Measurements from ENCODE around the gene PKHD1.

GRCh38 chr6:51608383-51608782 is 479.0 kb downstream of the PKHD1 start:
- TF ChIP-seq GATA3 (IDR thresholded peaks at IDR 0.05; ENCODE audit: low read depth, low read length), result no peak
- TF ChIP-seq GATA2 (IDR thresholded peaks at IDR 0.05; ENCODE audit: low read depth, low read length), result no peak

Measured in SH-SY5Y (cell line).